ENCODE measurements around the gene SAP30.

SAP30 gene

DNA sequence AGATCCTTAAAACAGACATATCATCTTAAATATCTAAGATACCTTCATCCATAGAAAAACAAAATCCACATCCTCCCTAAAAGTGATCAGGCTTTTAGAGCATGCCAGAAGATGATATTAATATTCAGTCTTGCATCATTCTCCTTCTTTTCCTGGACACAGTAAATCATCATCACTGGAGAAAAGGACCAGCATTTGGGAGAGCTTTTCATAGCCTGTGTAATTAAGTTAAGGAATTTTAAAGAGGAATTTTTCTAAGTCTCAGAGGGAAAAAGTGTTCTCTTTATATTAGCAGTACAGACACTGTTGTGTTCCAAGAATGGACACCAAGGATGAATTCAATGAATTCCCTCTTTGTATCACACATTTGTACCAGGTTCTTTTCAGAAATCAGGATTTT, 27.5 kb downstream of the SAP30 start:
- TF ChIP-seq, protein P1, sequence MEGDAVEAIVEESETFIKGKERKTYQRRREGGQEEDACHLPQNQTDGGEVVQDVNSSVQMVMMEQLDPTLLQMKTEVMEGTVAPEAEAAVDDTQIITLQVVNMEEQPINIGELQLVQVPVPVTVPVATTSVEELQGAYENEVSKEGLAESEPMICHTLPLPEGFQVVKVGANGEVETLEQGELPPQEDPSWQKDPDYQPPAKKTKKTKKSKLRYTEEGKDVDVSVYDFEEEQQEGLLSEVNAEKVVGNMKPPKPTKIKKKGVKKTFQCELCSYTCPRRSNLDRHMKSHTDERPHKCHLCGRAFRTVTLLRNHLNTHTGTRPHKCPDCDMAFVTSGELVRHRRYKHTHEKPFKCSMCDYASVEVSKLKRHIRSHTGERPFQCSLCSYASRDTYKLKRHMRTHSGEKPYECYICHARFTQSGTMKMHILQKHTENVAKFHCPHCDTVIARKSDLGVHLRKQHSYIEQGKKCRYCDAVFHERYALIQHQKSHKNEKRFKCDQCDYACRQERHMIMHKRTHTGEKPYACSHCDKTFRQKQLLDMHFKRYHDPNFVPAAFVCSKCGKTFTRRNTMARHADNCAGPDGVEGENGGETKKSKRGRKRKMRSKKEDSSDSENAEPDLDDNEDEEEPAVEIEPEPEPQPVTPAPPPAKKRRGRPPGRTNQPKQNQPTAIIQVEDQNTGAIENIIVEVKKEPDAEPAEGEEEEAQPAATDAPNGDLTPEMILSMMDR (IDR thresholded peaks at IDR 0.05; ENCODE audit: borderline replicate concordance, extremely low read depth, low read length, poor library complexity, severe bottlenecking), result no peak
- TF ChIP-seq EZH2 (IDR thresholded peaks at IDR 0.05; ENCODE audit: borderline replicate concordance, low read depth, low read length, severe bottlenecking), result no peak
- DNase-seq (no peak), ATAC-seq (ENCODE audit: insufficient read depth, low read depth) (no peak)
- Histone ChIP-seq H3K9ac (ENCODE audit: low read depth, low read length) (no peak overlapping the region), H3K9me3 (ENCODE audit: insufficient read depth, low read length, severe bottlenecking) (no peaks in the 10 kb centered on the region), H3K4me3 (ENCODE audit: low read depth in 1 of 2, low read length in 2 of 2) (no peak overlapping the region), H3K27me3 (ENCODE audit: insufficient read depth, low read length, poor library complexity) (no peaks in the 10 kb centered on the region), H3K36me3 (ENCODE audit: insufficient read depth, low read length) (no peaks in the 10 kb centered on the region), H3K4me1 (ENCODE audit: insufficient read depth, low read length) (no peaks in the 10 kb centered on the region), H4K20me1 (ENCODE audit: insufficient read depth, low read length) (no peaks in the 10 kb centered on the region), H3K79me2 (ENCODE audit: insufficient read depth, low read length) (no peaks in the 10 kb centered on the region), H3K4me2 (ENCODE audit: insufficient read depth, low read length) (no peak overlapping the region), H3K27ac (ENCODE audit: low read length) (no peak overlapping the region), H2AFZ (ENCODE audit: low read depth, low read length) (no peak overlapping the region)

DNA sequence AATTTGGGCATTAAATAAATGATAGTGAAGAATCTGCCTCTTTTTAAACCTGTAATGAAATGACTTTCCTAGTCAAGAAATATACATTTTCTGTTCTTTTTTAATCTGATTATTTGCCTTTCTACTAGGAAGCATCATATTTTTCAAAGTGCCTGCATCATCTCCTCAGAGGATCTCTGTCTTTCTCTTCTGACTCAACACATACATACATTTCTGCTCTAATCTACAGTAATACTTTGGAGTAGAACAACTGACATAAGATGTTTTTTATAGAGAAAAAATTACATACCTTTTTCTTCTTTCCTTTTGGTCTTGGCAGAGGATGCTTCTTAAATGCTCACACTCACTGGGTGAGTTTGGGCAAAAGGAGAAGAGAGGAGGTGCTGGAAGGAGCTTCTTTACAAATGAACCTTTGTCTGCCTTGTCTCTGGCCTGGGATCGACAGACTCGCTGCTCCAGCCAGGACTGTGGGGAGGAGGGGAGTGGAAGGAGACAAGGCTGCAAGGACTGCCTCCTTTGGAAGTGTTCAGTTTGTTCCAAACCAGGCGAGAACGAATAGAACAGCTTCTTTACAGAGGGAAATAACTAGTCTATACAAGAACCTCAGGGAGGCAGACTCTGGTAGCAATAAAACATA, 28.1 kb downstream of the SAP30 start, which contains the start of gene SCRG1:
SCRG1 (minus strand) TSS at position 338 of the 637 bp plus-strand sequence. CDS start 7,702 bp downstream, outside the sequence.
- no peak within 1 kb of the TSS for H3K27ac ChIP-seq (ENCODE audit: low read length)
- H3K9ac ChIP-seq (ENCODE audit: low read depth, low read length), result no peak within 1 kb of the TSS
- H2AFZ ChIP-seq (ENCODE audit: low read depth, low read length), result no peak within 1 kb of the TSS
- no peaks in the 10 kb centered on the region for H3K4me1 ChIP-seq (ENCODE audit: insufficient read depth, low read length)
- H3K4me3 ChIP-seq (ENCODE audit: low read depth in 1 of 2, low read length in 2 of 2), result no peak within 1 kb of the TSS
- no peak for ATAC-seq (ENCODE audit: insufficient read depth, low read depth)
- H3K79me2 ChIP-seq (ENCODE audit: insufficient read depth, low read length), result no peaks in the 10 kb centered on the region
- H3K9me3 ChIP-seq (ENCODE audit: insufficient read depth, low read length, severe bottlenecking), result no peaks in the 10 kb centered on the region
- H3K27me3 ChIP-seq (ENCODE audit: insufficient read depth, low read length, poor library complexity), result no peaks in the 10 kb centered on the region
- H4K20me1 ChIP-seq (ENCODE audit: insufficient read depth, low read length), result no peaks in the 10 kb centered on the region
- no peaks in the 10 kb centered on the region for H3K36me3 ChIP-seq (ENCODE audit: insufficient read depth, low read length)
- no peak for DNase-seq
- no peak within 1 kb of the TSS for H3K4me2 ChIP-seq (ENCODE audit: insufficient read depth, low read length)
- TF ChIP-seq EZH2 (IDR thresholded peaks at IDR 0.05; ENCODE audit: borderline replicate concordance, low read depth, low read length, severe bottlenecking), result no peak
- TF ChIP-seq, protein P1 (IDR thresholded peaks at IDR 0.05; ENCODE audit: borderline replicate concordance, extremely low read depth, low read length, poor library complexity, severe bottlenecking), result no peak

DNA sequence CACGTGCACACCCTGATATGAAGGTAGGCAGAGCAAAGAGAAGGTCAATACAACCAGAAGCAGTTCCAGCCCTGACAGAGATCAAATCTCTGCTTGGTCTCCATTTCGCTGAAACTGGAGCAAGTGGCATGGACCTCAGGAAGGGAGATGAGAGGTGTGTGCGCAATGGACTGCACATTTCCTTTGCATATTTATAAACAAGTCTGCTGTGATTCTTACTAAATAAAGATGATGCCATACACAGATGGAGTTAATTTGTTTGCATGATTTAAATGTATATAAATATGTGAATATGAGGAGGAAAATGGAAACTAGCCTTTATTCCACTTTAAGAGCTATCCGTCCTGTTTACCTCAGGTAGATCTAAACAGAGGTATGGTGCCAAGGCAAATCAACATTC, 30.3 kb downstream of the SAP30 start:
- no peaks in the 10 kb centered on the region for H3K79me2 ChIP-seq (ENCODE audit: insufficient read depth, low read length)
- no peak overlapping the region for H3K4me3 ChIP-seq (ENCODE audit: low read depth in 1 of 2, low read length in 2 of 2)
- H3K36me3 ChIP-seq (ENCODE audit: insufficient read depth, low read length), result no peaks in the 10 kb centered on the region
- H3K4me2 ChIP-seq (ENCODE audit: insufficient read depth, low read length), result no peak overlapping the region
- no peaks in the 10 kb centered on the region for H3K27me3 ChIP-seq (ENCODE audit: insufficient read depth, low read length, poor library complexity)
- no peak overlapping the region for H3K27ac ChIP-seq (ENCODE audit: low read length)
- no peaks in the 10 kb centered on the region for H4K20me1 ChIP-seq (ENCODE audit: insufficient read depth, low read length)
- peaks cover 9% of the 10 kb centered on the region for H3K4me1 ChIP-seq (ENCODE audit: insufficient read depth, low read length)
- no peak for ATAC-seq (ENCODE audit: insufficient read depth, low read depth)
- no peak overlapping the region for H3K9ac ChIP-seq (ENCODE audit: low read depth, low read length)
- no peaks in the 10 kb centered on the region for H3K9me3 ChIP-seq (ENCODE audit: insufficient read depth, low read length, severe bottlenecking)
- no peak for DNase-seq
- H2AFZ ChIP-seq (ENCODE audit: low read depth, low read length), result no peak overlapping the region
- TF ChIP-seq EZH2 (IDR thresholded peaks at IDR 0.05; ENCODE audit: borderline replicate concordance, low read depth, low read length, severe bottlenecking), result no peak
- TF ChIP-seq, protein P1 (IDR thresholded peaks at IDR 0.05; ENCODE audit: borderline replicate concordance, extremely low read depth, low read length, poor library complexity, severe bottlenecking), result no peak

All from DND-41 (cell line).